NCI-H748 (cell line): ENCODE measurements around the gene IBA57.
A peak's percentile ranks its signal among the peaks of the same experiment; 100 is the strongest.
"Not testable (repeated sequence)": the region's sequence is repeated elsewhere in the genome, so short reads cannot be mapped to it uniquely, and the experiment has no call there.

Source experiments
- DNase-seq: peaks from one replicate; lab custom pipeline; 2025; ENCODE audit not compliant: unreplicated experiment; lab: John Stamatoyannopoulos, UW

IBA57 gene

DNA sequence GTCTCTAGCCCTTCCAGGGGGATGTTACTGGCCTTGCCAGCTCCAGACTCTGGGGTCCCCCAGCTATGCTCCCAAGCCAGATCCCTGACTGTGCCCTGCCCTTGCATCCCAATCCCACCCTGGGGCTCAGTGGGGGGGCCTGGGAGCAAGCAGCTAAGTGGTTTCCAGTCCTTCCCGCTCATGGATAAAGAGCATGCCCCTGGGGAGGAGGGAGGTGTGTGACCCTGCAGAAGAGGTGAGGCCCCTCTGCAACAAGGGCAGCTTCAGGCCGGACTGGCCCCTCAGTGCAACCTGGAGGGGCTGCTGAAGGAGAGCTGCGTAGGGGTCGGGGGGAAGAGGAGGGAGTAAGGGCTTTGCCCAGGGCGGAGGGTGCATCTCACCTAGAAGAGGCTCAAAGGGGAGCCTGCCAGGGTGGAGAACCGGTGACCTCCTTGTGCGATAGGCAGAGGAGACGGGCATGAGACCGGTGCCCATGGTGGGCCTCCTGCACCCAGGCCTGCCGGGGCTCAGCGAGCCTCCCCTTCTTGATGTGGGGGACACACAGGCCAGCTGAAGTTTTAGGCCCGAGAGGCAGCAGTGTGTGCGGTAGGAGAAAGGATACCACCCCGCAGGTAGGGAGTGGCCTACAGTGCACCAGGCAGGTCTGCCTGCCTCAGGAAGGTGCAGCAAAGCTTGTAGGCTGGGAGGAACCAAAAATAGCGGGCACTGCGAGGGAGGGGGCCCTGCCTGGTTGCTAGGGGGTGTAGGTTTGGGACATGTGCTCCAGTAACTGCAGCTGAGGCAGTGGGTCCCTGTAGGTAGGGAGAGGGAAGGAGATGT is 45.3 kb downstream of the IBA57 start:
- DNase-seq, result no peak

DNA sequence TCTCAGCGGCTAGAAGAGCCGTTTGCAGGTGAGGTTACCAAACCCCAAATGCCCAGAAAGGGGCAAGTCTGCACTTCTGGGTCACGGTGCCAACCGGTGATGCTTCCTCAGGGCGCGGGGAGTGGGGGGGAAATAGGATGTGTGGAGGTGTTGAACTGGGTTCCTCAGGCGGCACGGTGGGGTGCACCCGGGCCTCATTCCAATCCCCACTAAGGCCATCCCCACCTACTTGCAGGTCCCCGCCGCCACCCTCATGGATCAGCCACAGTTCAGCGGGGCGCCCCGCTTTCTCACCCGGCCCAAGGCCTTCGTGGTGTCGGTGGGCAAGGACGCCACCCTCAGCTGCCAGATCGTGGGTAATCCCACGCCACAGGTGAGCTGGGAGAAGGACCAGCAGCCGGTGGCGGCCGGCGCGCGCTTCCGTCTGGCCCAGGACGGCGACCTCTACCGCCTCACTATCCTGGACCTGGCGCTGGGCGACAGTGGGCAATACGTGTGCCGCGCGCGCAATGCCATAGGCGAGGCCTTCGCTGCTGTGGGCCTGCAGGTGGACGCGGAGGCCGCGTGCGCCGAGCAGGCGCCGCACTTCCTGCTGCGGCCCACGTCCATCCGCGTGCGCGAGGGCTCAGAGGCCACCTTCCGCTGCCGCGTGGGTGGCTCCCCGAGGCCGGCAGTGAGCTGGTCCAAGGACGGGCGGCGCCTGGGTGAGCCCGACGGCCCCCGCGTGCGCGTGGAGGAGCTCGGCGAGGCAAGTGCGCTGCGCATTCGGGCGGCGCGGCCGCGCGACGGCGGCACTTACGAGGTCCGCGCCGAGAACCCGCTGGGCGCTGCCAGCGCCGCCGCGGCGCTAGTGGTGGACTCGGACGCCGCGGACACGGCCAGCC is 46.2 kb downstream of the IBA57 start:
- DNase-seq, result no peak

DNA sequence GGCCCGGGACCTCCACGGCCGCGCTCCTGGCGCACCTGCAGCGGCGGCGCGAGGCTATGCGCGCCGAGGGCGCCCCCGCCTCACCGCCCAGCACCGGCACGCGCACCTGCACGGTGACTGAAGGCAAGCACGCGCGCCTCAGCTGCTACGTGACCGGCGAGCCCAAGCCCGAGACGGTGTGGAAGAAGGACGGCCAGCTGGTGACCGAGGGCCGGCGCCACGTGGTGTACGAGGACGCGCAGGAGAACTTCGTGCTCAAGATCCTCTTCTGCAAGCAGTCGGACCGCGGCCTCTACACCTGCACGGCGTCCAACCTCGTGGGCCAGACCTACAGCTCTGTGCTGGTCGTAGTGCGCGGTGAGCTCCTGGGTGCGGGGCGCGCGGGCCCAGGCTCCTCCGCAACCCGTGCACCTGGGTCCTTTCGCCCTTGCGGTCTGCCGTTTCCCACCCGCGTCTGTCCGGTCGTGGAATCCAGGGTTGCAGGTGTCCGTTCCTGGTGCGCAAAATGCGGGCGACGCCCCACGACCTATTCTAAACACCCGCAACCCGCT is 46.9 kb downstream of the IBA57 start:
- DNase-seq, result no peak

DNA sequence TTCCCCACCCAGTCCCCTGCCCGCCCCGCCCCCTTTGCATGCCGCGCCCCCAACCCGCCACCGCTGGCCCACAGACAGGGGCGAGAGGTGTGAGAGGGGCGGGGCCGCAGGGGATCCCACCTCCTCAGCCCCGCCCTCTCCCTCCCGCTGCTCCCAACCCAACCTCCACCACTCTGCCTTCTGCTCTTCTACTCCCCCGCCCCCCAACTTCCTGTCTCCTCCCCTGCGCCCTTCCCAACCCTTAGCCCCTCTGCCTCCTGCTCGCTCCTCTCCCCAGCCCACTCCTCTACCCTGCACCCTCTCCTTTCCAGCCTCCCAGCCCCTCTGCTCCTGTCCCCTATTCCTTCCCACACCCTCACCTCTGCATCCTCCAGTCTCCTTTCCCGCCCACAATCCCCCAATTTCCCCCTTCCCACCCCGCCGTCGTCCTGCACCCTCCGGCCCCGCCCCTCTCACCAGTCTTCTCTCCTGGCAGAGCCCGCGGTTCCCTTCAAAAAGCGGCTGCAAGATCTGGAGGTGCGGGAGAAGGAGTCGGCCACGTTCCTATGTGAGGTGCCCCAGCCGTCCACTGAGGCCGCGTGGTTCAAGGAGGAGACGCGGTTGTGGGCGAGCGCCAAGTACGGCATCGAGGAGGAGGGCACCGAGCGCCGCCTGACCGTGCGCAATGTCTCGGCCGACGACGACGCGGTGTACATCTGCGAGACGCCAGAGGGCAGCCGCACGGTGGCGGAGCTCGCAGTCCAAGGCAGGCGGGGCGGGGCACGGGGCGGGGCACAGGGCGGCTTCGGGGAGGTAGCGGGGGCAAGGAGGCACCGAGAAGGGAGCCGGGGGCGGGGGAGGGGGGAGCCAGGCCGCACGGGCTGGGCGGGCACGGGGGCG is 47.6 kb downstream of the IBA57 start:
- DNase-seq, result peak; percentile 75

GRCh38 chr1:228213917-228214808 is 48.6 kb downstream of the IBA57 start:
- DNase-seq, result no peak

- DNase-seq, result no peak
Measured at GRCh38 chr1:228214921-228215662, 49.5 kb downstream of the IBA57 start.

DNA sequence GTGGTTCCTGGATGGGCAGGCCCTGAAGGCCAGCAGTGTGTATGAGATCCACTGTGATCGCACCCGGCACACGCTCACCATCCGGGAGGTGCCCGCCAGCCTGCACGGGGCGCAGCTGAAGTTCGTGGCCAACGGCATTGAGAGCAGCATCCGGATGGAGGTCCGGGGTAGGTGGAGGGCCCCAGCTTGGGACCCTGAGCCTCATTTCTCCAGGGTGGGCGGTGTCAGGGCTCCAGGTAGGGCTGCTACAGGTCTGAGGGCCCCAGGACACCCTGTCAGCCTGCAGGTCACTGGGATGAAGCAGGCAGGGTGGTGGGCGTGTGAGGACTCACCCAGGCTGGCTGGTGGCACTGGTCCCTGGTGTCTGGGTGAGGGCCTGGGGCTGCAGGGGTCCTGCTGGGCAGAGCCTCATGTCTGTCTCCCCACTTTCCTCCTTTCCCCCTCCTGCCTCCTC is 50.1 kb downstream of the IBA57 start:
- no peak for DNase-seq

GRCh38 chr1:228216371-228217320 is 51.0 kb downstream of the IBA57 start:
- DNase-seq, result no peak

GRCh38 chr1:228217551-228218344 is 52.1 kb downstream of the IBA57 start:
- DNase-seq, result no peak

- no peak for DNase-seq
Measured at GRCh38 chr1:228218513-228219244, 53.1 kb downstream of the IBA57 start.

GRCh38 chr1:228219245-228219961 is 53.8 kb downstream of the IBA57 start:
- DNase-seq, result no peak

- no peak for DNase-seq
Measured at GRCh38 chr1:228219962-228220780, 54.6 kb downstream of the IBA57 start.

DNA sequence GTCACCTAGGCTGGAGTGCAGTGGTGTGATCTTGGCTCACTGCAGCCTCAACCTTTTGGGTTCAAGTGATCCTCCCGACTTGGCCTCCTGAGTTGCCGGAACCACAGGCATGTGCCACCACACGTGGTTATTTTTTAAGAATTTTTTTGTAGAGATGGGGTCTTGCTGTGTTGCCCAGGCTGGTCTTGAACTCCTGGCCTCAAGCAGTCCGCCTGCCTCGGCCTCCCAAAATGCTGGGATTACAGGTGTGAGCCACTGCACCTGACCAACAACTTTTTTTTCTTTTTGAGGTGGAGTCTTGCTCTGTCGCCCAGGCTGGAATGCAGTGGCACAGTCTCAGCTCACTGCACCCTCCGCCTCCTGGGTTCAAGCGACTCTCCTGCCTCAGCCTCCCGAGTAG is 55.5 kb downstream of the IBA57 start:
- not testable (repeated sequence) for DNase-seq

GRCh38 chr1:228222548-228222947 is 56.9 kb downstream of the IBA57 start:
- DNase-seq, result peak; percentile 23
